Naive thymus-derived CD8-positive, alpha-beta T cell (primary cell): ENCODE measurements around the gene NR5A1. TPM values are rescaled to one million over a fixed set of nuclear protein-coding genes. Genes with fewer than 3 reads are reported as not detected.

Experiments
- ATAC-seq, 2 donors: fragments of 150-1000 bp; cut with Tn5 transposase in 1 of 2; sonication (Bioruptor Pico), chemical (Tn5 transposase) in 1 of 2; 1 replicate in 1 of 2; 2 replicates in 1 of 2; pipeline ENCODE4 v1.10.0; 2021; ENCODE audit warnings: mild to moderate bottlenecking in 2 of 2, moderate library complexity in 2 of 2
- POLR2A ChIA-PET: fragments of 350-600 bp; sonication (Branson Sonifier 250); formaldehyde crosslinking; loops from one replicate; lab custom pipeline; 2021; ENCODE audit warnings: antibody characterized with exemption; lab: Charles Lee
- DNase-seq, 10 donors: peaks; one replicate each; pipeline versions ENCODE4 v3.0.0 to v3.0.0-alpha.2; 2020 to 2022
- H3K27ac Mint-ChIP-seq, 10 donors: one replicate each; pipeline ENCODE4 v1.8.0; 2020 to 2022; ENCODE audit warnings: mild to moderate bottlenecking in 10 of 10, mixed read lengths in 10 of 10, moderate library complexity in 4 of 10, inconsistent platforms in 1 of 10
- H3K27me3 Mint-ChIP-seq, 5 donors: one replicate each; pipeline ENCODE4 v1.8.0; 2021 to 2022; ENCODE audit warnings: mixed read lengths in 5 of 5
- H3K36me3 Mint-ChIP-seq, 3 donors: one replicate each; pipeline ENCODE4 v1.8.0; 2020 to 2022; ENCODE audit warnings: mixed read lengths in 3 of 3, mild to moderate bottlenecking in 2 of 3, inconsistent platforms in 1 of 3
- H3K4me1 Mint-ChIP-seq, 4 donors: one replicate each; pipeline ENCODE4 v1.8.0; 2021 to 2022; ENCODE audit warnings: mixed read lengths in 4 of 4
- H3K4me3 Mint-ChIP-seq, 10 donors: one replicate each; pipeline ENCODE4 v1.8.0; 2020 to 2022; ENCODE audit warnings: mild to moderate bottlenecking in 10 of 10, mixed read lengths in 10 of 10, moderate library complexity in 6 of 10, inconsistent platforms in 1 of 10
- H3K9me3 Mint-ChIP-seq, 9 donors: one replicate each; pipeline ENCODE4 v1.8.0; 2020 to 2022; ENCODE audit warnings: mixed read lengths in 9 of 9, mild to moderate bottlenecking in 3 of 9, inconsistent platforms in 1 of 9, moderate library complexity in 1 of 9
- polyA plus RNA-seq, 3 donors: library from polyadenylated mRNA; unstranded; fragments of 300-500 nt; fragmentation: Illumina TruSeq; gene quantifications; one replicate each; pipeline ENCODE4 v1.2.3, GENCODE V29; 2021
- total RNA-seq, 8 experiments: library from RNA in 2 of 8; stranded (reverse) in 2 of 8; gene quantifications; one replicate each; pipeline ENCODE4 v1.2.3 and lab custom pipeline; 2021 to 2026

NR5A1 gene
- total and polyA plus RNA-seq, 5 experiments from 2014 or later, result not detected

DNA sequence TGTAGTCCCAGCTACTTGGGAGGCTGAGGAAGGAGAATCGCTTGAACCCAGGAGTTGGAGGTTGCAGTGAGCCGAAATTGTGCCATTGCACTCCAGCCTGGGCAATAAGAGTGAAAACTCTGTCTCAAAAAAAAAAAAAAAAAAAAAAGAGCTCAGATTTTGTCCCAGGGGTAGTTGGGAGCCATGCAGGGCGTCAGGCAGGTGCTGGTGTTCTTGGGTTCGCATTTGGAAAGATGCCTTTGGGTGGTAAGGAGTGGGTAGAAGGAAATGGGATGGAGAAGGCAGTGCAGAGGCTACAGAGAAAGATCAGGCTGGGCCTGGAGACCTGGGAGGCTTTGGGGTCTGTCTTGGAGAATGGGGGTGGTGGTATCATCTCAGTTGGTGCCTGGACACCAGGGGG, 33.0 kb downstream of the NR5A1 start:
- ATAC-seq, result no peak
- DNase-seq, result no peak
- H3K4me1 Mint-ChIP-seq, result peaks cover 0 to 2% (median 0%) of the 10 kb centered on the region in 4 donors
- H3K27ac Mint-ChIP-seq, result no peak overlapping the region
- no peak overlapping the region for H3K4me3 Mint-ChIP-seq
- peaks cover 3 to 57% (median 31%) of the 10 kb centered on the region in 5 donors for H3K27me3 Mint-ChIP-seq
- no peaks in the 10 kb centered on the region for H3K9me3 Mint-ChIP-seq
- H3K36me3 Mint-ChIP-seq, result peaks cover 0 to 2% (median 0%) of the 10 kb centered on the region in 3 donors
- POLR2A ChIA-PET, result no interaction called here

- peaks cover 2 to 57% (median 32%) of the 10 kb centered on the region in 5 donors for H3K27me3 Mint-ChIP-seq
- H3K36me3 Mint-ChIP-seq, result no peaks in the 10 kb centered on the region
- no peaks in the 10 kb centered on the region for H3K9me3 Mint-ChIP-seq
- H3K4me3 Mint-ChIP-seq, result no peak overlapping the region
- no peak overlapping the region for H3K27ac Mint-ChIP-seq
- no peak for DNase-seq
- POLR2A ChIA-PET, result no interaction called here
- ATAC-seq, result no peak
- H3K4me1 Mint-ChIP-seq, result peaks cover 0 to 2% (median 0%) of the 10 kb centered on the region in 4 donors
These were observed 33.9 kb downstream of the NR5A1 start for GRCh38 chr9:124473310-124473709.

- peaks cover 2 to 55% (median 32%) of the 10 kb centered on the region in 5 donors for H3K27me3 Mint-ChIP-seq
- no peak overlapping the region for H3K4me3 Mint-ChIP-seq
- ATAC-seq (no peak), DNase-seq (no peak)
- H3K27ac Mint-ChIP-seq, result peak overlapping the region in 1 of 10 donors; percentile 53
- H3K36me3 Mint-ChIP-seq, result no peaks in the 10 kb centered on the region
- no peaks in the 10 kb centered on the region for H3K9me3 Mint-ChIP-seq
- POLR2A ChIA-PET, result no interaction called here
- H3K4me1 Mint-ChIP-seq, result peaks cover 0 to 2% (median 0%) of the 10 kb centered on the region in 4 donors
These were observed 34.4 kb downstream of the NR5A1 start for GRCh38 chr9:124472770-124473169.

DNA sequence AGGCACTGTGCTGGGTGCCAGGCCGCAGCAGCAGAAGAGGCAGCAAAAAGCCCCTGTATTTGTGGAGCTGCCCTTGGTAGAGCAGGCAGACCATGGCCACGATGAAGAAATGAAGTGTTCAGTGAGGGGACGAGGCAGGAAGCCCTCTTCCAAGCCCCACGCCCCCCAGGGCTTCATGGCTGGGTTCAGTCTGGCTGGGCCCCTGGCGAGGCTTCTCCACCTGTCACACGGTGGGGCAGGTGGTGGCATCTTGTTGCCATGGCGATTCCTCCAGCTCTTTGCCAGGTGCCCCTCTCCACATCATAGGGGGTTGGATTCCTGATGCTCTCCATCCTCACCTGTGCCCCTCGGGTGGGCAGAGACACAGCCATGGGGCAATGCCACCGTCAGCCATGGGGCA, 35.4 kb downstream of the NR5A1 start:
- Mint-ChIP-seq H3K27ac (no peak overlapping the region), H3K36me3 (no peaks in the 10 kb centered on the region), H3K4me1 (peaks cover 0 to 2% (median 0%) of the 10 kb centered on the region in 4 donors), H3K9me3 (no peaks in the 10 kb centered on the region), H3K27me3 (peaks cover 2 to 52% (median 32%) of the 10 kb centered on the region in 5 donors), H3K4me3 (no peak overlapping the region)
- DNase-seq, result no peak
- POLR2A ChIA-PET, result no interaction called here
- ATAC-seq, result no peak

GRCh38 chr9:124470726-124471125, 36.5 kb downstream of the NR5A1 start:
- POLR2A ChIA-PET, result no interaction called here
- ATAC-seq (no peak), DNase-seq (no peak)
- Mint-ChIP-seq H3K4me1 (peaks cover 0 to 2% (median 0%) of the 10 kb centered on the region in 4 donors), H3K27ac (no peak overlapping the region), H3K27me3 (peaks cover 2 to 45% (median 25%) of the 10 kb centered on the region in 5 donors), H3K9me3 (no peaks in the 10 kb centered on the region), H3K4me3 (no peak overlapping the region), H3K36me3 (no peaks in the 10 kb centered on the region)

GRCh38 chr9:124470306-124470705, 36.9 kb downstream of the NR5A1 start:
- Mint-ChIP-seq H3K9me3 (no peaks in the 10 kb centered on the region), H3K4me1 (peaks cover 0 to 2% (median 0%) of the 10 kb centered on the region in 4 donors), H3K4me3 (no peak overlapping the region), H3K27me3 (peaks cover 3 to 45% (median 24%) of the 10 kb centered on the region in 5 donors), H3K36me3 (no peaks in the 10 kb centered on the region), H3K27ac (no peak overlapping the region)
- no peak for ATAC-seq
- POLR2A ChIA-PET, result no interaction called here
- no peak for DNase-seq

DNA sequence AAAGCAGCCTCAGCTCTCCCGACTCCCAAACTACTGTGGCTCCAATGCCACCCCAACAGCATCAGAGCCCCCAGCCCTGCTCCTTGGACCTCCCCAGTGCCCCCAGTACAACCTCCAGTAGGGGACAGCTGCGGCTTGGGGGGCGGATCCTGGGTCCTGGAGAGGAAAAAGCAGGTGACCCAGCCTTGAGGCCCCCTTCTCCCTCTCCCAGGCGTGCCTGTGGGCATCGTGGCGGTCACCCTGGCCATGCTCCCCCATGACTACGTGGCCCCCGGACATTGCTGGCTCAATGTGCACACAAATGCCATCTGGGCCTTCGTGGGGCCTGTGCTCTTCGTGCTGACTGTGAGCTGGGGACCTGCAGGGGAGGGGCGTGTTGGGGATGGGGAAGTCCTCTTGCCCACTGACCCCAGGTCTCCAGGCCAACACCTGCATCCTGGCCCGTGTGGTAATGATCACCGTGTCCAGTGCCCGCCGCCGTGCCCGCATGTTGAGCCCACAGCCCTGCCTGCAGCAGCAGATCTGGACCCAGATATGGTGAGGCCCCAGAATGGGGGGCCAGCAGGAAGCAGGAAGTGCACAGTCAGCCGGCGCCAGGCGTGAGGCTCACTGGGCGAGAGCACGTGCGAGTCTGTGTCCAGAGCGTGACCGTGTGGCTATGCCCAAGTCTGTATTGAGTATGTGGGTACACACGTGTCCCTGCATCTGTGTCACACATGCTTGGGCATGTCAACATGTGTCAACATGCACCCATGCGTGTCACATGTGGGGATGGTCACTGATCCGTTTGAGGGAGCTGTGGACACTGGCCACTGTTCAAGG, 38.0 kb downstream of the NR5A1 start:
- Mint-ChIP-seq H3K9me3 (no peaks in the 10 kb centered on the region), H3K27me3 (peaks cover 4 to 42% (median 21%) of the 10 kb centered on the region in 5 donors), H3K4me1 (peaks cover 0 to 2% (median 0%) of the 10 kb centered on the region in 4 donors), H3K27ac (peak overlapping the region in 1 of 10 donors; percentile 28), H3K36me3 (no peaks in the 10 kb centered on the region), H3K4me3 (no peak overlapping the region)
- ATAC-seq (no peak), DNase-seq (peak in 1 of 10 donors; percentile 58)
- POLR2A ChIA-PET, result no interaction called here

- Mint-ChIP-seq H3K27ac (peak overlapping the region in 1 of 10 donors; percentile 32), H3K9me3 (no peaks in the 10 kb centered on the region), H3K4me1 (no peaks in the 10 kb centered on the region), H3K4me3 (no peak overlapping the region), H3K36me3 (no peaks in the 10 kb centered on the region), H3K27me3 (peaks cover 3 to 32% (median 13%) of the 10 kb centered on the region in 5 donors)
- POLR2A ChIA-PET, result no interaction called here
- DNase-seq (peak in 1 of 10 donors; percentile 46), ATAC-seq (no peak)
These were observed 39.0 kb downstream of the NR5A1 start for GRCh38 chr9:124468061-124468740.

DNA sequence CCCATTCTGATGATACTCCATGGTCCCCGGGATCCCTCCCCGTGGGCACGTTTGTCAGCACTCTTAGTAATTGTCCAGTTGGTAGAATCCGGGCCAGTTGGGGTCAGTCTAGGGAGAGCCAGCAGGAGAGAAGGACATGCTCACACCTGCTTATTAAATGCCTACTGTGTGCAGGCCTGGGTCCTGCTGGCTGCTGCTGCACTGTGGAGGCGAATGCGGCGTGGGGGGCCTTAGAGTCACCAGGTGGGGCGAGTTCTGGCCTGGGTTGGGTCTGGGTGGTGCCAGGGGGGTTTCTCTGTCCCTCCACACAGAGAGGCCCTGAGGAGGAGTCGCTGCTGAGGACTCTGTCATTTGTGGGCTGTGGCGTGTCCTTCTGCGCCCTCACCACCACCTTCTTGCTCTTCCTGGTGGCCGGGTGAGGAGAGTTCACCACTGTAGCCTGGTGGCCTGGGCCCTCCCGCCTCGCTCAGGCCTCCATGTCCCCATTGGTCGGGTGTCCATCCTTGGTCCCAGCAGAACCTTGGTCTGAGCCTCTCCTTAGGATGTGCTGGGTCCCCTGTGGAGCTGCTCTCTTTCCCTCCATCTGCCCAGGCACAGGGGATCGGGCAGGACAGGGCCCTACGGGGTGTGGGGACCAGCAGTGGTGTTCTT, 39.7 kb downstream of the NR5A1 start:
- POLR2A ChIA-PET, result no interaction called here
- Mint-ChIP-seq H3K9me3 (peaks cover 0 to 1% (median 0%) of the 10 kb centered on the region in 9 donors), H3K4me3 (no peak overlapping the region), H3K36me3 (no peaks in the 10 kb centered on the region), H3K27ac (no peak overlapping the region), H3K4me1 (no peaks in the 10 kb centered on the region), H3K27me3 (peaks cover 3 to 25% (median 10%) of the 10 kb centered on the region in 5 donors)
- ATAC-seq (no peak), DNase-seq (peak in 1 of 10 donors; percentile 27)

- H3K36me3 Mint-ChIP-seq, result peaks cover 0 to under 1% (median 0%) of the 10 kb centered on the region in 3 donors
- H3K27ac Mint-ChIP-seq, result no peak overlapping the region
- peaks cover 3 to 20% (median 10%) of the 10 kb centered on the region in 5 donors for H3K27me3 Mint-ChIP-seq
- ATAC-seq (no peak), DNase-seq (no peak)
- H3K4me1 Mint-ChIP-seq, result no peaks in the 10 kb centered on the region
- POLR2A ChIA-PET, result interaction anchor here (0.7 kb wide), 1 partner anchor 72 kb away, joined by 4 read pairs; no protein-coding TSS in a partner anchor
- peaks cover 0 to 10% (median 0%) of the 10 kb centered on the region in 9 donors for H3K9me3 Mint-ChIP-seq
- H3K4me3 Mint-ChIP-seq, result no peak overlapping the region
These were observed 41.5 kb downstream of the NR5A1 start for GRCh38 chr9:124465736-124466135.

DNA sequence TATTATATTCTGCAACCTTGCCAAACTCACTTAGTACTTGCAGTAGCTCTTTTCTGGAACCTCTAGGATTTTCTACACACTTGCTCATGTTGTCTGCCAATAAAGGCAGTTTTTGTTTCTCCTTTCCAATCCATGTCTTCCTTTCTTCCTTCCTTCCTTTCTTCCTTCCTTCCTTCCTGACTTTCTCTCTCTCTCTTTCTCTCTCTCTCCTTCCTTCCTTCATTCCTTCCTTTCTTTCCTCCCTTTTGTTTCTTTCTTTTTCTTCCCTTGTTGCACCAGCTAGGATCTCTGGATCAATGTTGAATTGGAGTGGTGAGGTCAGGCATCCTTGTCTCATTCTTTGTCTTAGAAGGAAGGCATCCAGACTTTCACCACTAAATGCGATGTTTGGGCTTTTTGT, 44.5 kb downstream of the NR5A1 start:
- H3K9me3 Mint-ChIP-seq, result peaks cover 0 to 14% (median 0%) of the 10 kb centered on the region in 9 donors
- no peak overlapping the region for H3K27ac Mint-ChIP-seq
- DNase-seq (no peak), ATAC-seq (no peak)
- peaks cover 0 to 4% (median 0%) of the 10 kb centered on the region in 3 donors for H3K36me3 Mint-ChIP-seq
- POLR2A ChIA-PET, result no interaction called here
- H3K4me3 Mint-ChIP-seq, result no peak overlapping the region
- peaks cover 0 to 11% (median 4%) of the 10 kb centered on the region in 5 donors for H3K27me3 Mint-ChIP-seq
- no peaks in the 10 kb centered on the region for H3K4me1 Mint-ChIP-seq

- Mint-ChIP-seq H3K4me1 (no peaks in the 10 kb centered on the region), H3K27ac (no peak overlapping the region), H3K4me3 (no peak overlapping the region), H3K27me3 (peaks cover 0 to 13% (median 0%) of the 10 kb centered on the region in 5 donors), H3K36me3 (peaks cover 0 to 4% (median 0%) of the 10 kb centered on the region in 3 donors), H3K9me3 (peaks cover 0 to 14% (median 0%) of the 10 kb centered on the region in 9 donors)
- POLR2A ChIA-PET, result no interaction called here
- ATAC-seq (no peak), DNase-seq (no peak)
These were observed 48.8 kb downstream of the NR5A1 start for GRCh38 chr9:124458441-124458840.
